Mammary epithelial cell (primary cell): ENCODE results near the gene LIMA1.

Experiments
- EZH2 ChIP-seq: IDR thresholded peaks from 2 replicates; pipeline ENCODE4 v1.6.1; 2012; ENCODE audit warnings: low read length, inconsistent platforms, borderline replicate concordance
- TF ChIP-seq, protein P1 (sequence below), 2 donors: IDR thresholded peaks in 1 of 2; conservative IDR thresholded peaks in 1 of 2; 2 replicates each; pipeline ENCODE4 v1.5.1; 2011 to 2012; ENCODE audit warnings: inconsistent platforms in 2 of 2, low read length in 2 of 2, mild to moderate bottlenecking in 2 of 2, control low read depth in 1 of 2, low read depth in 1 of 2; ENCODE audit not compliant: insufficient read depth in 1 of 2; ENCODE audit errors: extremely low read depth in 1 of 2

- TF ChIP-seq, protein P1, sequence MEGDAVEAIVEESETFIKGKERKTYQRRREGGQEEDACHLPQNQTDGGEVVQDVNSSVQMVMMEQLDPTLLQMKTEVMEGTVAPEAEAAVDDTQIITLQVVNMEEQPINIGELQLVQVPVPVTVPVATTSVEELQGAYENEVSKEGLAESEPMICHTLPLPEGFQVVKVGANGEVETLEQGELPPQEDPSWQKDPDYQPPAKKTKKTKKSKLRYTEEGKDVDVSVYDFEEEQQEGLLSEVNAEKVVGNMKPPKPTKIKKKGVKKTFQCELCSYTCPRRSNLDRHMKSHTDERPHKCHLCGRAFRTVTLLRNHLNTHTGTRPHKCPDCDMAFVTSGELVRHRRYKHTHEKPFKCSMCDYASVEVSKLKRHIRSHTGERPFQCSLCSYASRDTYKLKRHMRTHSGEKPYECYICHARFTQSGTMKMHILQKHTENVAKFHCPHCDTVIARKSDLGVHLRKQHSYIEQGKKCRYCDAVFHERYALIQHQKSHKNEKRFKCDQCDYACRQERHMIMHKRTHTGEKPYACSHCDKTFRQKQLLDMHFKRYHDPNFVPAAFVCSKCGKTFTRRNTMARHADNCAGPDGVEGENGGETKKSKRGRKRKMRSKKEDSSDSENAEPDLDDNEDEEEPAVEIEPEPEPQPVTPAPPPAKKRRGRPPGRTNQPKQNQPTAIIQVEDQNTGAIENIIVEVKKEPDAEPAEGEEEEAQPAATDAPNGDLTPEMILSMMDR (conservative IDR thresholded peaks at IDR 0.05 in 1 of 2, IDR thresholded peaks at IDR 0.05 in 1 of 2; ENCODE audit: extremely low read depth in 1 of 2, insufficient read depth in 1 of 2, low read depth in 1 of 2, low read length in 2 of 2), result no peak
- no peak for TF ChIP-seq EZH2
Observed at GRCh38 chr12:50207424-50207823, 75.9 kb downstream of the LIMA1 start.
